HEK293 (cell line): ENCODE results near the gene DCST1.

Experiments used
- CTCF ChIA-PET: fragments of 350-600 bp; formaldehyde crosslinking; extraction: SDS; loops from one replicate; lab custom pipeline; 2021; ENCODE audit warnings: antibody characterized with exemption; lab: Yijun Ruan, JAX
- POLR2A ChIA-PET: fragments of 300-600 bp; formaldehyde crosslinking; extraction: SDS; loops from one replicate; lab custom pipeline; 2020; ENCODE audit warnings: antibody characterized with exemption, inconsistent platforms; lab: Yijun Ruan, JAX
- H3K27ac ChIP-seq: fragments of 200-500 bp; sonication (Bioruptor generic); 2 replicates; pipeline ENCODE4 v1.5.1; 2014; ENCODE audit warnings: low read depth, low read length, control low read depth, inconsistent platforms; ENCODE audit errors: extremely low read depth
- H3K36me3 ChIP-seq, 2 experiments: fragments of 200-500 bp in 1 of 2; sonication (Bioruptor generic) in 1 of 2; 1 replicate in 1 of 2; 2 replicates in 1 of 2; pipeline ENCODE4 v1.5.1; 2014 to 2017; ENCODE audit warnings: inconsistent platforms in 2 of 2, low read length in 2 of 2; ENCODE audit not compliant: control insufficient read depth in 2 of 2, insufficient read depth in 1 of 2
- H3K4me1 ChIP-seq: fragments of 200-500 bp; sonication (Bioruptor generic); 2 replicates; pipeline ENCODE4 v1.5.1; 2014; ENCODE audit warnings: mild to moderate bottlenecking, low read length, inconsistent platforms; ENCODE audit not compliant: control insufficient read depth, insufficient read depth
- H3K4me3 ChIP-seq: 2 replicates; pipeline ENCODE4 v1.5.1; 2011; ENCODE audit warnings: low read depth, mild to moderate bottlenecking, control low read depth, low read length, moderate library complexity
- H3K9me3 ChIP-seq: fragments of 200-500 bp; sonication (Bioruptor generic); 2 replicates; pipeline ENCODE4 v1.5.1; 2014; ENCODE audit warnings: low read depth, low read length, inconsistent platforms; ENCODE audit not compliant: control insufficient read depth, insufficient read depth
- MEIS1 ChIP-seq: sonication (generic); formaldehyde crosslinking; IDR thresholded peaks from 2 replicates; pipeline ENCODE4 v1.8.1; 2022; ENCODE audit warnings: missing genetic modification reagents, mild to moderate bottlenecking, borderline replicate concordance
- SP7 ChIP-seq: fragments of 450-650 bp; formaldehyde crosslinking; IDR thresholded peaks from 2 replicates; pipeline ENCODE4 v1.5.1; 2016; ENCODE audit warnings: missing biosample characterization, missing genetic modification characterization
- TRIM28 ChIP-seq: IDR thresholded peaks from 2 replicates; pipeline ENCODE4 v1.6.1; 2011; ENCODE audit warnings: low read length, control low read depth, borderline replicate concordance
- ZBTB7A ChIP-seq: fragments of 450-650 bp; formaldehyde crosslinking; IDR thresholded peaks from 2 replicates; pipeline ENCODE4 v1.5.1; 2016; ENCODE audit warnings: low read depth, missing biosample characterization, missing genetic modification characterization
- ZFP69B ChIP-seq: fragments of 450-650 bp; formaldehyde crosslinking; IDR thresholded peaks from 2 replicates; pipeline ENCODE4 v1.5.1; 2016; ENCODE audit warnings: missing biosample characterization, missing genetic modification characterization
- ZNF121 ChIP-seq: fragments of 450-650 bp; formaldehyde crosslinking; IDR thresholded peaks from 2 replicates; pipeline ENCODE4 v1.5.1; 2016; ENCODE audit warnings: missing biosample characterization, missing genetic modification characterization
- ZNF354C ChIP-seq: fragments of 450-650 bp; formaldehyde crosslinking; IDR thresholded peaks from 2 replicates; pipeline ENCODE4 v1.5.1; 2016; ENCODE audit warnings: missing biosample characterization, missing genetic modification characterization, low read depth, borderline replicate concordance
- ZNF423 ChIP-seq: fragments of 450-650 bp; formaldehyde crosslinking; IDR thresholded peaks from 2 replicates; pipeline ENCODE4 v1.5.1; 2016; ENCODE audit warnings: missing biosample characterization, missing genetic modification characterization
- ZNF560 ChIP-seq: fragments of 450-650 bp; formaldehyde crosslinking; IDR thresholded peaks from 2 replicates; pipeline ENCODE4 v1.5.1; 2017; ENCODE audit warnings: missing biosample characterization, missing genetic modification characterization, borderline replicate concordance
- ZNF571 ChIP-seq: fragments of 450-650 bp; formaldehyde crosslinking; IDR thresholded peaks from 2 replicates; pipeline ENCODE4 v1.5.0; 2017; ENCODE audit warnings: missing biosample characterization, missing genetic modification characterization
- ZNF747 ChIP-seq: fragments of 450-650 bp; formaldehyde crosslinking; IDR thresholded peaks from 2 replicates; pipeline ENCODE4 v1.5.1; 2016; ENCODE audit warnings: missing biosample characterization, missing genetic modification characterization
- TF ChIP-seq, protein P1 (sequence below): fragments of 450-650 bp; formaldehyde crosslinking; IDR thresholded peaks from 2 replicates; pipeline ENCODE4 v1.5.1; 2017; ENCODE audit warnings: missing biosample characterization, missing genetic modification characterization
- TF ChIP-seq, protein P2 (sequence below): fragments of 450-650 bp; formaldehyde crosslinking; IDR thresholded peaks from 2 replicates; pipeline ENCODE4 v1.5.1; 2016; ENCODE audit warnings: missing biosample characterization, missing genetic modification characterization
- TF ChIP-seq, protein P3 (sequence below): fragments of 450-650 bp; formaldehyde crosslinking; IDR thresholded peaks from 2 replicates; pipeline ENCODE4 v1.5.0; 2017; ENCODE audit warnings: missing biosample characterization, missing genetic modification characterization, borderline replicate concordance
- TF ChIP-seq, protein P4 (sequence below): fragments of 450-650 bp; formaldehyde crosslinking; IDR thresholded peaks from 2 replicates; pipeline ENCODE4 v1.5.1; 2016; ENCODE audit warnings: missing biosample characterization, missing genetic modification characterization
- TF ChIP-seq, protein P5 (sequence below): fragments of 450-650 bp; formaldehyde crosslinking; IDR thresholded peaks from 2 replicates; pipeline ENCODE4 v1.5.1; 2017; ENCODE audit warnings: missing biosample characterization, missing genetic modification characterization
- TF ChIP-seq, protein P6 (sequence below): fragments of 450-650 bp; formaldehyde crosslinking; IDR thresholded peaks from 2 replicates; pipeline ENCODE4 v1.5.1; 2016; ENCODE audit warnings: missing biosample characterization, missing genetic modification characterization

The DCST1 gene

DNA sequence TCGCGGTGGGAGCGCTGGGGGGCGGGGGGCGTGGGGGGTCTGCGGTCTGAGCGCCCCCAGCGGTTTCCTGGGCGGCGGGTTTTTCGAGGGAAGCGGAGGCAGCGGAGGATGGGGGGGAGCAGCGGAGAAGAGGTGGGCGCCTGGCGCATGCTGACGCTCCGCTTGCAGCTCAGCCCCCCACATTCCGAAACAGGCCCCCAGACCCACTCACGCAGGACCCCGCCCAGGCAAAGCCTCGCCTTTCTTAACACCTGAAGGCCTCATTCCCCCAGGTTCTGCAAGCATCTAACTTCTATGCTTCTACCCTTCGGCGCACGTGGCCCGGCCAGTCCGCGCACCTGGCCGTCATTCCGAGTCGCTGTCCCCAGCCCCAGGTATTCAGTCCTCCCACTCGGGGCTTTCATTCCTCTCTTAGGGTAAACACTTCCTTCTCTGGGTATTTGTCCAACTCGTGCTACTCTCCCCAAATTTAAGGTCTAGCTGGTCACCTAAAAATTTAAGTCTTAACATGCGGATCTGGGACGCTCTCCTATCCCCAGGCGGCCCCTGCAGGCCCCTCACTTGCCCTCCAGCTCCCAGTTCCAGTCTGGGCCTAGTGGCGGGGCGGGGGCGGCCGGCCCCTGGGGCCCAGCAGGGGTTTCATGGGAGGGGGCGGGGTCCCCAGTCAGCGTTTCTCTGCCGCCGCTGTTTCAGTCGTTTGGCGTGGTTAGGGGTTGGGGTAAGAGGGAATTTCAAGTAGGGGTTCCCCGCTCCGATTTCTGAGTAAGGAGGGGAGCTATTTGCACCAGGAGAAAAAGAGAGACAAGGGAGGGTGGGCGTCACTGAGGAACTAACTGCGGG lies 33.8 kb upstream of the DCST1 start (continued):
- TF ChIP-seq, protein P1, sequence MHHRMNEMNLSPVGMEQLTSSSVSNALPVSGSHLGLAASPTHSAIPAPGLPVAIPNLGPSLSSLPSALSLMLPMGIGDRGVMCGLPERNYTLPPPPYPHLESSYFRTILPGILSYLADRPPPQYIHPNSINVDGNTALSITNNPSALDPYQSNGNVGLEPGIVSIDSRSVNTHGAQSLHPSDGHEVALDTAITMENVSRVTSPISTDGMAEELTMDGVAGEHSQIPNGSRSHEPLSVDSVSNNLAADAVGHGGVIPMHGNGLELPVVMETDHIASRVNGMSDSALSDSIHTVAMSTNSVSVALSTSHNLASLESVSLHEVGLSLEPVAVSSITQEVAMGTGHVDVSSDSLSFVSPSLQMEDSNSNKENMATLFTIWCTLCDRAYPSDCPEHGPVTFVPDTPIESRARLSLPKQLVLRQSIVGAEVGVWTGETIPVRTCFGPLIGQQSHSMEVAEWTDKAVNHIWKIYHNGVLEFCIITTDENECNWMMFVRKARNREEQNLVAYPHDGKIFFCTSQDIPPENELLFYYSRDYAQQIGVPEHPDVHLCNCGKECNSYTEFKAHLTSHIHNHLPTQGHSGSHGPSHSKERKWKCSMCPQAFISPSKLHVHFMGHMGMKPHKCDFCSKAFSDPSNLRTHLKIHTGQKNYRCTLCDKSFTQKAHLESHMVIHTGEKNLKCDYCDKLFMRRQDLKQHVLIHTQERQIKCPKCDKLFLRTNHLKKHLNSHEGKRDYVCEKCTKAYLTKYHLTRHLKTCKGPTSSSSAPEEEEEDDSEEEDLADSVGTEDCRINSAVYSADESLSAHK, result 0 out of 2 replicates have a peak, but pooled peaks have one; percentile 24

DNA sequence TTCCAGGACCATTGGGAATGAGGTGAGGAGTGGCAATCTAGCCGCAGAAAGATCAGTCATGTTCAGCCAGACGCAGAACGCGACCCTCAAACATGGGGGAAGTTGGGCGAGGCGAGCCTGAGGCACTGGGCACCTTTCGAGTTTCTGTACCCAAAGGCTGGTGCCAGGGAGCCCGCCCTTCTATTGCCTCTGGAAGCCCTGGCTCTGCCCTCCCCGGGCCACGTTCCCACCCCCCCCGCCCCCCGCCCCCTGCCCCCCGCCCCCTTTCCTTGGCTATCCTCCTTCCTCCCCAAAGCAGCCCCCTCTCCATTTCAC lies 33.3 kb upstream of the DCST1 start:
- CTCF ChIA-PET, result interaction anchor here (0.7 to 8.9 kb wide), 13 partner anchors 13 to 441 kb away, joined by 3 to 55 read pairs (median 8); partner anchors contain the start of genes FLAD1, PBXIP1 and SHC1
- POLR2A ChIA-PET, result interaction anchor here (0.8 to 1.8 kb wide), 3 partner anchors 12 to 44 kb away, joined by 3 to 8 read pairs (median 6); partner anchors contain the start of gene PBXIP1
- TF ChIP-seq MEIS1 (CRISPR knock-in tag) (no peak), TRIM28 (no peak)
- TF ChIP-seq, protein P2, sequence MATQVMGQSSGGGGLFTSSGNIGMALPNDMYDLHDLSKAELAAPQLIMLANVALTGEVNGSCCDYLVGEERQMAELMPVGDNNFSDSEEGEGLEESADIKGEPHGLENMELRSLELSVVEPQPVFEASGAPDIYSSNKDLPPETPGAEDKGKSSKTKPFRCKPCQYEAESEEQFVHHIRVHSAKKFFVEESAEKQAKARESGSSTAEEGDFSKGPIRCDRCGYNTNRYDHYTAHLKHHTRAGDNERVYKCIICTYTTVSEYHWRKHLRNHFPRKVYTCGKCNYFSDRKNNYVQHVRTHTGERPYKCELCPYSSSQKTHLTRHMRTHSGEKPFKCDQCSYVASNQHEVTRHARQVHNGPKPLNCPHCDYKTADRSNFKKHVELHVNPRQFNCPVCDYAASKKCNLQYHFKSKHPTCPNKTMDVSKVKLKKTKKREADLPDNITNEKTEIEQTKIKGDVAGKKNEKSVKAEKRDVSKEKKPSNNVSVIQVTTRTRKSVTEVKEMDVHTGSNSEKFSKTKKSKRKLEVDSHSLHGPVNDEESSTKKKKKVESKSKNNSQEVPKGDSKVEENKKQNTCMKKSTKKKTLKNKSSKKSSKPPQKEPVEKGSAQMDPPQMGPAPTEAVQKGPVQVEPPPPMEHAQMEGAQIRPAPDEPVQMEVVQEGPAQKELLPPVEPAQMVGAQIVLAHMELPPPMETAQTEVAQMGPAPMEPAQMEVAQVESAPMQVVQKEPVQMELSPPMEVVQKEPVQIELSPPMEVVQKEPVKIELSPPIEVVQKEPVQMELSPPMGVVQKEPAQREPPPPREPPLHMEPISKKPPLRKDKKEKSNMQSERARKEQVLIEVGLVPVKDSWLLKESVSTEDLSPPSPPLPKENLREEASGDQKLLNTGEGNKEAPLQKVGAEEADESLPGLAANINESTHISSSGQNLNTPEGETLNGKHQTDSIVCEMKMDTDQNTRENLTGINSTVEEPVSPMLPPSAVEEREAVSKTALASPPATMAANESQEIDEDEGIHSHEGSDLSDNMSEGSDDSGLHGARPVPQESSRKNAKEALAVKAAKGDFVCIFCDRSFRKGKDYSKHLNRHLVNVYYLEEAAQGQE (tag by site-specific recombination), result no peak
- TF ChIP-seq, all 188 proteins: peak for 0
- H3K4me3 ChIP-seq, result peak overlapping the region; percentile 50
- no peaks in the 10 kb centered on the region for H3K9me3 ChIP-seq
- H3K4me1 ChIP-seq, result peaks cover 13% of the 10 kb centered on the region
- peak overlapping the region; percentile 83 for H3K27ac ChIP-seq
- no peaks in the 10 kb centered on the region for H3K36me3 ChIP-seq

DNA sequence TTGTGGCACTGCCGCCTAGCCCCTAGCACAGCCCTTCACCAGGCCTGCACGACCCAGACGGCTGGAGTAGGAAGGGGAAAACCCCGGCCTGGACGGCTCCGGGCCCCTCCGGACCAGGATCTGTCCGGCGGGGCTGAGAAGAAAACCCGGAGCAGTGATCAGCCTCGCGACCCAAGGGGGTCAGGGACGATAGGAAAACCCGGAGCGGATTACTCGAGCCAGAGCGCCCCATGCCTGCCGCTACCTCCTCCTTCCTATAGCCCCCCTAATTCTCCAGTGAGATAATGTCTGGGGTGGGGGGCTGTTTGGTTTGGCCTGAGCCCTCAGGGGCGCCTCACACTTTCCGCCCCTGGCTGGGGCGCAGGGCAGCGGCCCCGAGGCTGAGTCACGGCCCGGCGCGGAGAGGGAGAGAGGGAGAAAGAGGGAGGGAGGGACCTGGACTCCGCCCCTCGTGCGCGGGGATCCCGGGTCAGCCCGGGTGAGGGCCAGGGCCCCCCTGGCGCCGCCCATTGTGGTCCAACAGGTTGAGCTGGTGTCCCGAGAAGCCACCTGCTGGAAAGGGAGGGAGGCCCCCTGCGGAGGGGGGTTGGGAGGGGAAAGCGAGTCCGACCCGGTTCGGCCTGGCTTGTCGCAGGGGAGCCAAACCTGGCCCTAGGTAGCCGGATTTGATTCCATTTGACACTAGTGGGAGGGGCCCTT lies 32.7 kb upstream of the DCST1 start:
- Histone ChIP-seq H3K27ac (peak overlapping the region; percentile 83), H3K4me1 (peaks cover 13% of the 10 kb centered on the region), H3K9me3 (no peaks in the 10 kb centered on the region), H3K4me3 (peak overlapping the region; percentile 50), H3K36me3 (no peaks in the 10 kb centered on the region)
- CTCF ChIA-PET, result interaction anchor here (0.5 to 8.9 kb wide), 12 partner anchors 14 to 572 kb away, joined by 3 to 55 read pairs (median 8); partner anchors contain the start of genes FLAD1 and PBXIP1
- POLR2A ChIA-PET, result interaction anchor here (0.5 to 2.2 kb wide), 9 partner anchors 11 to 128 kb away, joined by 3 to 14 read pairs (median 4); partner anchors contain the start of genes CKS1B, FLAD1, PBXIP1 and PYGO2
- TF ChIP-seq, protein P3, sequence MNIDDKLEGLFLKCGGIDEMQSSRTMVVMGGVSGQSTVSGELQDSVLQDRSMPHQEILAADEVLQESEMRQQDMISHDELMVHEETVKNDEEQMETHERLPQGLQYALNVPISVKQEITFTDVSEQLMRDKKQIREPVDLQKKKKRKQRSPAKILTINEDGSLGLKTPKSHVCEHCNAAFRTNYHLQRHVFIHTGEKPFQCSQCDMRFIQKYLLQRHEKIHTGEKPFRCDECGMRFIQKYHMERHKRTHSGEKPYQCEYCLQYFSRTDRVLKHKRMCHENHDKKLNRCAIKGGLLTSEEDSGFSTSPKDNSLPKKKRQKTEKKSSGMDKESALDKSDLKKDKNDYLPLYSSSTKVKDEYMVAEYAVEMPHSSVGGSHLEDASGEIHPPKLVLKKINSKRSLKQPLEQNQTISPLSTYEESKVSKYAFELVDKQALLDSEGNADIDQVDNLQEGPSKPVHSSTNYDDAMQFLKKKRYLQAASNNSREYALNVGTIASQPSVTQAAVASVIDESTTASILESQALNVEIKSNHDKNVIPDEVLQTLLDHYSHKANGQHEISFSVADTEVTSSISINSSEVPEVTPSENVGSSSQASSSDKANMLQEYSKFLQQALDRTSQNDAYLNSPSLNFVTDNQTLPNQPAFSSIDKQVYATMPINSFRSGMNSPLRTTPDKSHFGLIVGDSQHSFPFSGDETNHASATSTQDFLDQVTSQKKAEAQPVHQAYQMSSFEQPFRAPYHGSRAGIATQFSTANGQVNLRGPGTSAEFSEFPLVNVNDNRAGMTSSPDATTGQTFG (tag by site-specific recombination), result no peak
- TF ChIP-seq, protein P4, sequence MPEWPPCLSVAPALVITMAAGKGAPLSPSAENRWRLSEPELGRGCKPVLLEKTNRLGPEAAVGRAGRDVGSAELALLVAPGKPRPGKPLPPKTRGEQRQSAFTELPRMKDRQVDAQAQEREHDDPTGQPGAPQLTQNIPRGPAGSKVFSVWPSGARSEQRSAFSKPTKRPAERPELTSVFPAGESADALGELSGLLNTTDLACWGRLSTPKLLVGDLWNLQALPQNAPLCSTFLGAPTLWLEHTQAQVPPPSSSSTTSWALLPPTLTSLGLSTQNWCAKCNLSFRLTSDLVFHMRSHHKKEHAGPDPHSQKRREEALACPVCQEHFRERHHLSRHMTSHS (tag by site-specific recombination), result 0 out of 2 replicates have a peak, but pooled peaks have one; percentile 21
- TF ChIP-seq, protein P5, sequence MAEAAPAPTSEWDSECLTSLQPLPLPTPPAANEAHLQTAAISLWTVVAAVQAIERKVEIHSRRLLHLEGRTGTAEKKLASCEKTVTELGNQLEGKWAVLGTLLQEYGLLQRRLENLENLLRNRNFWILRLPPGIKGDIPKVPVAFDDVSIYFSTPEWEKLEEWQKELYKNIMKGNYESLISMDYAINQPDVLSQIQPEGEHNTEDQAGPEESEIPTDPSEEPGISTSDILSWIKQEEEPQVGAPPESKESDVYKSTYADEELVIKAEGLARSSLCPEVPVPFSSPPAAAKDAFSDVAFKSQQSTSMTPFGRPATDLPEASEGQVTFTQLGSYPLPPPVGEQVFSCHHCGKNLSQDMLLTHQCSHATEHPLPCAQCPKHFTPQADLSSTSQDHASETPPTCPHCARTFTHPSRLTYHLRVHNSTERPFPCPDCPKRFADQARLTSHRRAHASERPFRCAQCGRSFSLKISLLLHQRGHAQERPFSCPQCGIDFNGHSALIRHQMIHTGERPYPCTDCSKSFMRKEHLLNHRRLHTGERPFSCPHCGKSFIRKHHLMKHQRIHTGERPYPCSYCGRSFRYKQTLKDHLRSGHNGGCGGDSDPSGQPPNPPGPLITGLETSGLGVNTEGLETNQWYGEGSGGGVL (tag by site-specific recombination), result peak; percentile 99
- no peak for TF ChIP-seq ZNF354C (tag by site-specific recombination)
- peak; percentile 100 for TF ChIP-seq ZBTB7A (tag by site-specific recombination)
- no peak for TF ChIP-seq ZNF571
- no peak for TF ChIP-seq ZNF747 (tag by site-specific recombination)
- TF ChIP-seq, protein P6, sequence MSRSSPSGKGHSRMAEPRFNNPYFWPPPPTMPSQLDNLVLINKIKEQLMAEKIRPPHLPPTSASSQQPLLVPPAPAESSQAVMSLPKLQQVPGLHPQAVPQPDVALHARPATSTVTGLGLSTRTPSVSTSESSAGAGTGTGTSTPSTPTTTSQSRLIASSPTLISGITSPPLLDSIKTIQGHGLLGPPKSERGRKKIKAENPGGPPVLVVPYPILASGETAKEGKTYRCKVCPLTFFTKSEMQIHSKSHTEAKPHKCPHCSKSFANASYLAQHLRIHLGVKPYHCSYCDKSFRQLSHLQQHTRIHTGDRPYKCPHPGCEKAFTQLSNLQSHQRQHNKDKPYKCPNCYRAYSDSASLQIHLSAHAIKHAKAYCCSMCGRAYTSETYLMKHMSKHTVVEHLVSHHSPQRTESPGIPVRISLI, result no peak
- TF ChIP-seq SP7 (tag by site-specific recombination), result peak; percentile 95
- TF ChIP-seq ZNF121 (tag by site-specific recombination), result no peak
- peak; percentile 67 for TF ChIP-seq ZNF423 (tag by site-specific recombination)
- TF ChIP-seq ZFP69B (tag by site-specific recombination), result peak; percentile 90
- no peak for TF ChIP-seq ZNF560
